ENCODE results near the gene GBX2. TPM values are rescaled to one million over a fixed set of nuclear protein-coding genes. Genes with fewer than 3 reads are reported as not detected.
A peak's percentile ranks its signal among the peaks of the same experiment; 100 is the strongest.

The GBX2 gene
- total and polyA plus RNA-seq, 8 donors = 0.06 to 0.10 TPM; not detected in 6

DNA sequence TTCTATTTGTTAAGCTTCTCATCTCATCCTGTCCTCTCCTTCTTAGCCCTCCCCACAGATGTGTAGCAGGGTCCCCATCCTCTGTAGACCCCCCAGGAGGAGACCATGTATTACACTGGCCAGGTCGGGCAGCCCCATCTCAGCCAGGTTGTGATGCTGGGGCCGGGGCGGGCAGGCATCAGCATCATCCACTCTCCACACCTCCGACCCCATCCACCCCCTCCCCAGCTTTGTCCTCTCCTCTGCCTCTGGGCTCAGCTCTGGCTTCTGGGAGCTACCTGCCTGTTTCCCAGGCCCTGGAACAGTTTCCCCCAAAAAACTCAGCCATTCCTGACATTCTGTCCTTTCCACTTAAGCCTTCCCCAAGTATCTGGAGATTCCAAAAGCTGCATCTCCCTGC is 49.2 kb downstream of the GBX2 start:
- H3K27ac ChIP-seq = no peak overlapping the region
- peaks cover 0 to under 1% of the 10 kb centered on the region in 2 donors for H3K36me3 ChIP-seq
- no peak overlapping the region for H3K4me3 ChIP-seq
- intact Hi-C loops (cut with DNase I) = no loop called here
- ATAC-seq (no peak), DNase-seq (no peak)
- H3K4me1 ChIP-seq = peaks cover 0 to 3% of the 10 kb centered on the region in 2 donors
- no peaks in the 10 kb centered on the region for H3K9me3 ChIP-seq
- H3K27me3 ChIP-seq = no peaks in the 10 kb centered on the region
- no peak for TF ChIP-seq CTCF (IDR thresholded peaks at IDR 0.05)

DNA sequence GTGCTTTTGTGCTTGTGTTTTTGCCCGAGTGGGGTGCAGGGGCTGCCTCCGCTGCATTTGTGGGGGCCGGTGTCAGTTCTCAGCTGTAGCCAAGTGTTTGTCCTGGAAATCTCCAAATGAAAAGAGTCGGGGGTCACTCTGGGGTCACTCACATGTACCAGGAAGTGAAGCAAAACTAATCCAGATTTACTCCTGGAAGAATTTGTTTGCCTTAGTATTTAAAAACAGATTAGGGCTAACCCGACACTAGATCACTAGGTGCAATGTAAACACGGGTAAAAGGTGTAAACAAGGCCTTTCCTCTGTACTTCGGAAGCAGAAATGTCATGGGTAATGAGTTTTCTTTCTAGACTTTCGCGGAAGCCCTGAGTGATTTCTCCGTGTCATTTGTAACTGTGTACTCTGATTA is 50.3 kb downstream of the GBX2 start:
- H3K36me3 ChIP-seq = no peaks in the 10 kb centered on the region
- no peak for TF ChIP-seq CTCF (IDR thresholded peaks at IDR 0.05)
- no peak for ATAC-seq

GRCh38 chr2:236117401-236117800 is 50.8 kb downstream of the GBX2 start:
- Histone ChIP-seq H3K36me3 (no peaks in the 10 kb centered on the region), H3K4me1 (peaks cover 0 to 3% of the 10 kb centered on the region in 2 donors), H3K9me3 (no peaks in the 10 kb centered on the region), H3K27ac (no peak overlapping the region), H3K27me3 (no peaks in the 10 kb centered on the region), H3K4me3 (no peak overlapping the region)
- ATAC-seq = no peak
- TF ChIP-seq CTCF (IDR thresholded peaks at IDR 0.05) = no peak
- DNase-seq = no peak
- intact Hi-C loops (cut with DNase I) = no loop called here

More for the DNA sequence above, 50.3 kb downstream of the GBX2 start:
- Histone ChIP-seq H3K27ac (no peak overlapping the region), H3K9me3 (no peaks in the 10 kb centered on the region), H3K4me1 (peaks cover 0 to 3% of the 10 kb centered on the region in 2 donors), H3K27me3 (no peaks in the 10 kb centered on the region), H3K4me3 (no peak overlapping the region)
- peak in 1 of 4 donors; percentile 13 for DNase-seq
- intact Hi-C loops (cut with DNase I) = no loop called here

Other genes starting within 250 kb of the GBX2 start
- not detected for gene ASB18, start 96.0 kb upstream of the GBX2 start, total RNA-seq
- under 1 TPM in 3 of 6 donors, not detected in 3; 0.05 to 0.07 (median 0.06) TPM for gene ASB18, start 96.0 kb upstream of the GBX2 start, polyA plus RNA-seq (ENCODE audit: insufficient read length in 6 of 6)